Osteoblast (primary cell): Measurements from ENCODE around the gene ADAMTS19. TPM values are rescaled to one million over a fixed set of nuclear protein-coding genes. Genes with fewer than 3 reads are reported as not detected.

Experiments
- DNase-seq: peaks from one replicate; pipeline ENCODE4 v3.0.0; 2011; ENCODE audit warnings: low spot score, mixed read lengths; ENCODE audit not compliant: insufficient read length; ENCODE audit errors: missing footprints
- H2AFZ ChIP-seq: 2 replicates; pipeline ENCODE4 v1.6.0; 2011; ENCODE audit warnings: mild to moderate bottlenecking, low read length
- H3K27ac ChIP-seq: 2 replicates; pipeline ENCODE4 v1.5.1; 2011; ENCODE audit warnings: mild to moderate bottlenecking, low read depth, low read length, moderate library complexity
- H3K27me3 ChIP-seq: 2 replicates; pipeline ENCODE4 v1.6.0; 2012; ENCODE audit warnings: mild to moderate bottlenecking, control low read depth, inconsistent platforms, low read length, moderate library complexity; ENCODE audit not compliant: insufficient read depth
- H3K36me3 ChIP-seq: 2 replicates; pipeline ENCODE4 v1.5.1; 2011; ENCODE audit warnings: mild to moderate bottlenecking, low read length, control low read depth, moderate library complexity; ENCODE audit not compliant: insufficient read depth
- H3K4me1 ChIP-seq: 2 replicates; pipeline ENCODE4 v1.5.1; 2011; ENCODE audit warnings: mild to moderate bottlenecking, low read length, control low read depth, moderate library complexity; ENCODE audit not compliant: insufficient read depth
- H3K4me2 ChIP-seq: 2 replicates; pipeline ENCODE4 v1.6.0; 2011; ENCODE audit warnings: mild to moderate bottlenecking, low read length; ENCODE audit not compliant: insufficient read depth
- H3K4me3 ChIP-seq: fragments of 200-600 bp; sonication (generic); 3 replicates; pipeline ENCODE4 v1.5.1; 2012; ENCODE audit warnings: mild to moderate bottlenecking, low read length, inconsistent platforms; ENCODE audit not compliant: insufficient read depth
- H3K79me2 ChIP-seq: 2 replicates; pipeline ENCODE4 v1.6.0; 2012; ENCODE audit warnings: mild to moderate bottlenecking, low read length, control low read depth, inconsistent platforms; ENCODE audit not compliant: insufficient read depth
- H3K9me3 ChIP-seq: 2 replicates; pipeline ENCODE4 v1.5.1; 2011; ENCODE audit warnings: low read depth, low read length, control low read depth
- H4K20me1 ChIP-seq: 2 replicates; pipeline ENCODE4 v1.6.0; 2012; ENCODE audit warnings: mild to moderate bottlenecking, low read length, control low read depth; ENCODE audit not compliant: insufficient read depth
- total RNA-seq: library from RNA; depleted of rRNA; stranded (reverse); fragments of >200 nt; gene quantifications from 2 replicates; pipeline ENCODE4 v1.2.3, GENCODE V29; 2012
- TF ChIP-seq, protein P1 (sequence below): IDR thresholded peaks from 2 replicates; pipeline ENCODE4 v1.5.1; 2011; ENCODE audit warnings: mild to moderate bottlenecking, low read depth, low read length, moderate library complexity; ENCODE audit errors: extremely low read depth

The ADAMTS19 gene
- total RNA-seq, 1 donor: not detected

DNA sequence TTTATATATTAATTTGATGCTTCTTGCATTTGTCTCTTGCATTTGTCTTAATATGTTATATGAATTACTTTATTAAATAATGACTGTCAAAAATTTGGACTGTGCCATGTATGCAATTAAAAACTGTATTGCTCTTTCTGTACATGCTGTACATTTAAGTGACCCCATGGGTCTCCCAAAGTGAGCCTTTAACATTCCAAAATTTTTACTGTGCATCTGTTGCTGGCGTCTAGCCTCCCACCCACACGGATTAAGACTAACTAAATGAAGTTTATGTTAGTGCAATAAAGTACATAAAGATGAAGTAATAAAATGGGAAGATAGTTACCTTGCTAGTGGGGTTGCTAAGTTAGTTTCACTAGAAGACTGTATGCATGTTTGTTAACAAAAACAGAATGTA is 48.5 kb downstream of the ADAMTS19 start:
- TF ChIP-seq, protein P1, sequence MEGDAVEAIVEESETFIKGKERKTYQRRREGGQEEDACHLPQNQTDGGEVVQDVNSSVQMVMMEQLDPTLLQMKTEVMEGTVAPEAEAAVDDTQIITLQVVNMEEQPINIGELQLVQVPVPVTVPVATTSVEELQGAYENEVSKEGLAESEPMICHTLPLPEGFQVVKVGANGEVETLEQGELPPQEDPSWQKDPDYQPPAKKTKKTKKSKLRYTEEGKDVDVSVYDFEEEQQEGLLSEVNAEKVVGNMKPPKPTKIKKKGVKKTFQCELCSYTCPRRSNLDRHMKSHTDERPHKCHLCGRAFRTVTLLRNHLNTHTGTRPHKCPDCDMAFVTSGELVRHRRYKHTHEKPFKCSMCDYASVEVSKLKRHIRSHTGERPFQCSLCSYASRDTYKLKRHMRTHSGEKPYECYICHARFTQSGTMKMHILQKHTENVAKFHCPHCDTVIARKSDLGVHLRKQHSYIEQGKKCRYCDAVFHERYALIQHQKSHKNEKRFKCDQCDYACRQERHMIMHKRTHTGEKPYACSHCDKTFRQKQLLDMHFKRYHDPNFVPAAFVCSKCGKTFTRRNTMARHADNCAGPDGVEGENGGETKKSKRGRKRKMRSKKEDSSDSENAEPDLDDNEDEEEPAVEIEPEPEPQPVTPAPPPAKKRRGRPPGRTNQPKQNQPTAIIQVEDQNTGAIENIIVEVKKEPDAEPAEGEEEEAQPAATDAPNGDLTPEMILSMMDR: no peak
- Histone ChIP-seq H3K27me3 (no peaks in the 10 kb centered on the region), H3K4me3 (no peak overlapping the region), H3K79me2 (no peaks in the 10 kb centered on the region), H3K36me3 (no peaks in the 10 kb centered on the region), H3K4me2 (no peak overlapping the region), H3K4me1 (no peaks in the 10 kb centered on the region), H4K20me1 (no peaks in the 10 kb centered on the region), H2AFZ (no peak overlapping the region), H3K27ac (no peak overlapping the region), H3K9me3 (no peaks in the 10 kb centered on the region)
- DNase-seq: no peak

DNA sequence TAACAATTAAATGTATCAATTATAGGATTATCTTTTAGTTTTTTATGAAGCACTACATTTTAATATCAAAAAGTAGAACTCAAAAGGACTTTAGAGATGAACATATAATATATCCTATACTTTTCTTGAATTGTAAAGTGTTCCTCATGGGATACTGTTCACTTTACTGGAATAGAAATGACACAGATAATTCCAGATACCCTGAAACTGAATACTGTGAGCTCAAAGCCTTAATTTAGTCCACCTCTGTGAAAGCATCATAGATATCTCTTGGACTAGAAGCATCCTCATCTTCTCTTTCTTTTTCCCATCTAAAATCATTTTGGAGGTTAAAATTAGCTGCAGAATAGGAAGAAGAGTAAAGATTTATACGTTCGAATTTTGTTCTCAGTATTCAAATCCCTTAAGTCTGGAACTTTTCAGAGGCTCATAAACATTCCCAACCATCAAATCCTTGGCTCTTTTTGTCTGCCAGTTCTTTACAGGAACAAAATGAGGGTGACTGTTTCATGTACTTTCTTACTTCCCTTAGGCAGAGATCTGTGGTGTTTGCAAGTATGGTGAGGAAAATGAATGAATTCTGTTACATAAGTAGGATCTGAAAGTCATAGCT is 49.4 kb downstream of the ADAMTS19 start:
- H3K79me2 ChIP-seq: no peaks in the 10 kb centered on the region
- no peaks in the 10 kb centered on the region for H3K4me1 ChIP-seq
- TF ChIP-seq, protein P1: no peak
- no peaks in the 10 kb centered on the region for H3K9me3 ChIP-seq
- no peak overlapping the region for H3K27ac ChIP-seq
- H2AFZ ChIP-seq: no peak overlapping the region
- no peak overlapping the region for H3K4me2 ChIP-seq
- no peaks in the 10 kb centered on the region for H3K36me3 ChIP-seq
- DNase-seq: no peak
- H4K20me1 ChIP-seq: no peaks in the 10 kb centered on the region
- no peak overlapping the region for H3K4me3 ChIP-seq
- no peaks in the 10 kb centered on the region for H3K27me3 ChIP-seq

DNA sequence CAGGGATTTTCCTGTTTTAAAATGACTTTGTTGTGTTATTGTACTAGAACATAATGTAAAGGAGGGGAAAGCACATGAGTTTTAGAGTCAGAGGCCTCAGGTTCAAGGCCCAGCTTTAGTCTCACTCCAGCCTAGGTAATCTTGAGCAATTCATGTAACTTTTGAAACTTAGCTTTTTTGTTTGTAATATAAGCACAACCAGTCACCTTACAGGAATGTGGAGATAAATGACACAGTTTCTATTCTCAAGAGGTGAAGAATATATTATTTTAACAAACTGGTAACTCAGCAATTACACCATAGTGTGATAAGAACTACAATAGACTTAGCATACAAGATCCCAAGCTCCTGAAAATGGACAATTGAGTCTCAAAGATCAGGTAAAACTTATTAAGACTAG is 51.2 kb downstream of the ADAMTS19 start:
- Histone ChIP-seq H3K9me3 (no peaks in the 10 kb centered on the region), H3K4me1 (no peaks in the 10 kb centered on the region), H3K27me3 (no peaks in the 10 kb centered on the region), H3K79me2 (no peaks in the 10 kb centered on the region), H3K27ac (no peak overlapping the region), H2AFZ (no peak overlapping the region), H3K4me2 (no peak overlapping the region), H3K36me3 (no peaks in the 10 kb centered on the region), H3K4me3 (no peak overlapping the region), H4K20me1 (no peaks in the 10 kb centered on the region)
- TF ChIP-seq, protein P1: no peak
- no peak for DNase-seq

DNA sequence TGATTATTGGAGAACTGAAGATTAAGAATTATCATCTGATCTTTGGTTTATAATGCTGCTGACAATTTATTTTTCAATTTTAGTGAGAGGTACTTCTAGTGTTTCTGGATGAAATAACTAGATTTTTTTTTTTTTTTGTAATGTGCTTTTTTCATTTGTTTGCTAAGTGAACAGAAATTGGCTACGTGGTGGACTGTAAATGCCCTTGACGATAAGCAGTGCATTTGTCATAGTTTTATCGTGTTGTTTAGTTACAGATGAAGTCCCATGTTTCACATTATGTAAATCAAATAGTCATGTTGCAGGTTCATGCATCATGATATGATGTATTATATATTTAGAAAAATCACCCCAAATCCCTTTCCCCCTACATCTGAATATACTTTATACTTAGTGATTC is 81.0 kb downstream of the ADAMTS19 start:
- H3K27ac ChIP-seq: no peak overlapping the region
- H3K9me3 ChIP-seq: no peaks in the 10 kb centered on the region
- H3K4me3 ChIP-seq: no peak overlapping the region
- no peak overlapping the region for H2AFZ ChIP-seq
- TF ChIP-seq, protein P1: no peak
- no peaks in the 10 kb centered on the region for H3K79me2 ChIP-seq
- H3K4me1 ChIP-seq: no peaks in the 10 kb centered on the region
- H4K20me1 ChIP-seq: no peaks in the 10 kb centered on the region
- DNase-seq: no peak
- no peak overlapping the region for H3K4me2 ChIP-seq
- H3K36me3 ChIP-seq: no peaks in the 10 kb centered on the region
- no peaks in the 10 kb centered on the region for H3K27me3 ChIP-seq
